Measurements from ENCODE around the gene ADAM30. TPM values are rescaled to one million over a fixed set of nuclear protein-coding genes. Genes with fewer than 3 reads are reported as not detected.

Gene ADAM30
- total RNA-seq, 2 experiments from 2014 or later = not detected

DNA sequence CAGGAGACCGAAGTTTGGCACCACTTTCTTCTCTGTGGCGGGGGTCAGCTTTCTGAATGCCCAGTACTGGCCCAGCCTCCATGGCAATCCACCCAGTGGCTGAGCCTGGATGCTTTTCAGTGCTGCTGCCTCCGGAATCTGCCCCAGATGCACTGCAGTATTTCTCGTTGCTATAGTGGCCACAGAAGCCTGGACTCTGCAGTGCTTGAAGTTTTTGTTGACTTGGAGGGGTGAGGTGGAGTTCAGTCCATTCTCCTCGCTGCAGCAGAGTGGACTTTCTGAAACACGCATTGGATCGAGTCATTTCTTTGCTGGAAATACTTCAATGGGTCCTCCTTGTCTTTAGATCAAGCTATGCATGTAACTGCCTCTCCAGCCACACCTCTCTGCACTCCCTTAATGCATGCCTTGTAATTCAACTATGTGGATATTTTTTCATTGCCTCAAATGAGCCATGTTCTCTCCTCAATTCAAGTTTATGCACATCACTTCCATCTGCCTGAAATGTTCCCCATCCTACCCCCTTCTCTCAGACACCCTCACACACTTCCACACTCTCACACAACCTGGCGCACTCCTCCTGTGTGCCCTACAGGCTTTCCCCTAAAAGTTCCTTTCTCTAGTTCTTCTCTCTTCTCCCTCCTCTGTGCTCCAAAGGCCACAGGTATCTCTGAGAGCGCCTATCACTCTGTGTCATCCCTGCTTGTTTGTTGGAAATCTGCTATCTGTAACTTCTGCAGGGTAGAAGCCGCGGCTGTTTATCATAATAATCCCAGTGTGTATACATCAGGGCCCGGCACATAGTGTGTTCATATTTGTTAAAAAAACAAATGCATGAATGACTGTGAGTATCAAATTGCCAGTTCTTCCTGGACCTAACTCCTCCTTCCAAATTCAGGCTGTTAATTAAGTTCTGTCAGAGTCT, 16.5 kb downstream of the ADAM30 start:
- Histone ChIP-seq H3K9me3 (ENCODE audit: low read length) (no peaks in the 10 kb centered on the region), H3K27ac (ENCODE audit: low read depth, low read length, poor library complexity, severe bottlenecking) (no peak overlapping the region), H3K4me2 (ENCODE audit: low read length) (no peak overlapping the region), H4K20me1 (ENCODE audit: insufficient read depth, low read length) (no peaks in the 10 kb centered on the region), H2AFZ (ENCODE audit: low read length) (no peak overlapping the region), H3K9me2 (ENCODE audit: insufficient read depth, low read length) (no peaks in the 10 kb centered on the region), H3K36me3 (ENCODE audit: insufficient read depth, low read length) (no peaks in the 10 kb centered on the region), H3K4me1 (ENCODE audit: insufficient read depth, low read length, poor library complexity, severe bottlenecking) (no peaks in the 10 kb centered on the region), H3K4me3 (ENCODE audit: low read depth, low read length, poor library complexity, severe bottlenecking) (no peak overlapping the region), H3K79me2 (ENCODE audit: insufficient read depth, low read depth, low read length) (no peaks in the 10 kb centered on the region)
- intact Hi-C loops (cut with micrococcal nuclease; ENCODE audit: unreplicated experiment) = loop anchor here (10.0 kb wide), 2 partner anchors 265 kb away; no protein-coding TSS in a partner anchor
- CTCF ChIA-PET (ENCODE audit: unreplicated experiment) = no interaction called here
- no peak for DNase-seq (ENCODE audit: low spot score)
- POLR2A ChIA-PET = no interaction called here
- no TSS peak for BruUV-seq (replicated peaks)
- TF ChIP-seq, protein P1, sequence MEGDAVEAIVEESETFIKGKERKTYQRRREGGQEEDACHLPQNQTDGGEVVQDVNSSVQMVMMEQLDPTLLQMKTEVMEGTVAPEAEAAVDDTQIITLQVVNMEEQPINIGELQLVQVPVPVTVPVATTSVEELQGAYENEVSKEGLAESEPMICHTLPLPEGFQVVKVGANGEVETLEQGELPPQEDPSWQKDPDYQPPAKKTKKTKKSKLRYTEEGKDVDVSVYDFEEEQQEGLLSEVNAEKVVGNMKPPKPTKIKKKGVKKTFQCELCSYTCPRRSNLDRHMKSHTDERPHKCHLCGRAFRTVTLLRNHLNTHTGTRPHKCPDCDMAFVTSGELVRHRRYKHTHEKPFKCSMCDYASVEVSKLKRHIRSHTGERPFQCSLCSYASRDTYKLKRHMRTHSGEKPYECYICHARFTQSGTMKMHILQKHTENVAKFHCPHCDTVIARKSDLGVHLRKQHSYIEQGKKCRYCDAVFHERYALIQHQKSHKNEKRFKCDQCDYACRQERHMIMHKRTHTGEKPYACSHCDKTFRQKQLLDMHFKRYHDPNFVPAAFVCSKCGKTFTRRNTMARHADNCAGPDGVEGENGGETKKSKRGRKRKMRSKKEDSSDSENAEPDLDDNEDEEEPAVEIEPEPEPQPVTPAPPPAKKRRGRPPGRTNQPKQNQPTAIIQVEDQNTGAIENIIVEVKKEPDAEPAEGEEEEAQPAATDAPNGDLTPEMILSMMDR (conservative IDR thresholded peaks at IDR 0.05; ENCODE audit: low read length) = no peak
- TF ChIP-seq EZH2phosphoT487 (IDR thresholded peaks at IDR 0.05; ENCODE audit: borderline replicate concordance, low read depth, low read length) = no peak

DNA sequence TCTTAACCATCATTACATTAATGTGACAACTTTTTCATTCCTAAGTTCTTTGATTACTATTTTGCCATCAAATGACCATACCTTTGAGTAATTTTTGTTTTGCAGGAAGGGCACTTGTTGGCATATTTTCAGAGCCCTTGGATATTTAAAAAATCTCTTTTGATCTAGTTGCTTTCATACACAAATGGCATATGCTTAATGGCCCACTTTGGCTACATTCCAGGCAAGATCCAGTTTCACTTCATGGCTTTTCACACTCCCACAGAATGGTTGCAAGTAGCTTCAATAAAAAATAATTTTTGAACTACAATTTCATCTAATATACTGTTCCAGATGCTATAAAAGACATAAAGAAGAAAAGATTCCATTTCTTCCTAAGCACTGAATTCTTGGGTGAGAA, 18.1 kb downstream of the ADAM30 start:
- no TSS peak for BruUV-seq (replicated peaks)
- no peak overlapping the region for H3K4me3 ChIP-seq (ENCODE audit: low read depth, low read length, poor library complexity, severe bottlenecking)
- no peaks in the 10 kb centered on the region for H4K20me1 ChIP-seq (ENCODE audit: insufficient read depth, low read length)
- POLR2A ChIA-PET = interaction anchor here (0.7 to 1.0 kb wide), 2 partner anchors 11 to 12 kb away, joined by 4 to 6 read pairs; no protein-coding TSS in a partner anchor
- no peaks in the 10 kb centered on the region for H3K9me2 ChIP-seq (ENCODE audit: insufficient read depth, low read length)
- no peaks in the 10 kb centered on the region for H3K79me2 ChIP-seq (ENCODE audit: insufficient read depth, low read depth, low read length)
- CTCF ChIA-PET (ENCODE audit: unreplicated experiment) = interaction anchor here (0.6 kb wide), 1 partner anchor 11 kb away, joined by 3 read pairs; no protein-coding TSS in a partner anchor
- no peak overlapping the region for H2AFZ ChIP-seq (ENCODE audit: low read length)
- H3K4me2 ChIP-seq (ENCODE audit: low read length) = no peak overlapping the region
- no peaks in the 10 kb centered on the region for H3K9me3 ChIP-seq (ENCODE audit: low read length)
- intact Hi-C loops (cut with micrococcal nuclease; ENCODE audit: unreplicated experiment) = loop anchor here (10.0 kb wide), 2 partner anchors 263 to 267 kb away; no protein-coding TSS in a partner anchor
- no peak overlapping the region for H3K27ac ChIP-seq (ENCODE audit: low read depth, low read length, poor library complexity, severe bottlenecking)
- TF ChIP-seq, protein P1 (conservative IDR thresholded peaks at IDR 0.05; ENCODE audit: low read length) = no peak
- no peak for TF ChIP-seq EZH2phosphoT487 (IDR thresholded peaks at IDR 0.05; ENCODE audit: borderline replicate concordance, low read depth, low read length)
- no peaks in the 10 kb centered on the region for H3K4me1 ChIP-seq (ENCODE audit: insufficient read depth, low read length, poor library complexity, severe bottlenecking)
- no peaks in the 10 kb centered on the region for H3K36me3 ChIP-seq (ENCODE audit: insufficient read depth, low read length)
- no peak for DNase-seq (ENCODE audit: low spot score)

- TF ChIP-seq, protein P1 (conservative IDR thresholded peaks at IDR 0.05; ENCODE audit: low read length) = no peak
- no peak for TF ChIP-seq EZH2phosphoT487 (IDR thresholded peaks at IDR 0.05; ENCODE audit: borderline replicate concordance, low read depth, low read length)
- no TSS peak for BruUV-seq (replicated peaks)
- H3K9me2 ChIP-seq (ENCODE audit: insufficient read depth, low read length) = no peaks in the 10 kb centered on the region
- intact Hi-C loops (cut with micrococcal nuclease; ENCODE audit: unreplicated experiment) = loop anchor here (10.0 kb wide), 2 partner anchors 259 to 271 kb away; no protein-coding TSS in a partner anchor
- H3K36me3 ChIP-seq (ENCODE audit: insufficient read depth, low read length) = no peaks in the 10 kb centered on the region
- CTCF ChIA-PET (ENCODE audit: unreplicated experiment) = no interaction called here
- no peaks in the 10 kb centered on the region for H3K9me3 ChIP-seq (ENCODE audit: low read length)
- H2AFZ ChIP-seq (ENCODE audit: low read length) = no peak overlapping the region
- H3K4me1 ChIP-seq (ENCODE audit: insufficient read depth, low read length, poor library complexity, severe bottlenecking) = no peaks in the 10 kb centered on the region
- DNase-seq (ENCODE audit: low spot score) = no peak
- POLR2A ChIA-PET = no interaction called here
- H3K79me2 ChIP-seq (ENCODE audit: insufficient read depth, low read depth, low read length) = no peaks in the 10 kb centered on the region
- no peak overlapping the region for H3K4me3 ChIP-seq (ENCODE audit: low read depth, low read length, poor library complexity, severe bottlenecking)
- no peak overlapping the region for H3K27ac ChIP-seq (ENCODE audit: low read depth, low read length, poor library complexity, severe bottlenecking)
- H4K20me1 ChIP-seq (ENCODE audit: insufficient read depth, low read length) = no peaks in the 10 kb centered on the region
- H3K4me2 ChIP-seq (ENCODE audit: low read length) = no peak overlapping the region
Observed at GRCh38 chr1:119874186-119874585, 22.1 kb downstream of the ADAM30 start.
